Measurements from ENCODE around the gene NEK2. TPM values are rescaled to one million over a fixed set of nuclear protein-coding genes. Genes with fewer than 3 reads are reported as not detected.

Gene NEK2
- total RNA-seq, 1 donor from 2014 or later: 1.7 TPM

DNA sequence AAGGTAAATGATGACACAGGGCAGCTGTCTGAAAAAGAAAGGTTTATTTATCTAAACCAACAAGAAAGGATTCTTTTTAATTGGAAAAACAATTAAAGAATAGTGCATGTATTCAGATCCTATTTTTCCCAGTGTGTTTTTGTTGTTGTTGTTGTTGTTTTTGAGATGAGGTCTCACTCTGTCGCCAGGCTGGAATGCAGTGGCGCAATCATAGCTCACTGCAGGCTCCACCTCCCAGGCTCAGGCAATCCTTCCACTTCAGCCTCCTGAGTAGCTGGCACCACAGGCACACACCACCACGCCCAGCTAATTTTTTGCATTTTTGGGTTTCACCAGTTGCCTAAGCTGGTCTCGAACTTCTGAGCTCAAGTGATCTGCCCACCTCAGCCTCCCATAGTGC, 22.1 kb downstream of the NEK2 start:
- H3K9me3 ChIP-seq: no peaks in the 10 kb centered on the region
- DNase-seq (ENCODE audit: extremely low spot score in 2 of 2): no peak
- H3K36me3 ChIP-seq: no peaks in the 10 kb centered on the region
- TF ChIP-seq POLR2A (IDR thresholded peaks at IDR 0.05): no peak
- TF ChIP-seq, protein P1, sequence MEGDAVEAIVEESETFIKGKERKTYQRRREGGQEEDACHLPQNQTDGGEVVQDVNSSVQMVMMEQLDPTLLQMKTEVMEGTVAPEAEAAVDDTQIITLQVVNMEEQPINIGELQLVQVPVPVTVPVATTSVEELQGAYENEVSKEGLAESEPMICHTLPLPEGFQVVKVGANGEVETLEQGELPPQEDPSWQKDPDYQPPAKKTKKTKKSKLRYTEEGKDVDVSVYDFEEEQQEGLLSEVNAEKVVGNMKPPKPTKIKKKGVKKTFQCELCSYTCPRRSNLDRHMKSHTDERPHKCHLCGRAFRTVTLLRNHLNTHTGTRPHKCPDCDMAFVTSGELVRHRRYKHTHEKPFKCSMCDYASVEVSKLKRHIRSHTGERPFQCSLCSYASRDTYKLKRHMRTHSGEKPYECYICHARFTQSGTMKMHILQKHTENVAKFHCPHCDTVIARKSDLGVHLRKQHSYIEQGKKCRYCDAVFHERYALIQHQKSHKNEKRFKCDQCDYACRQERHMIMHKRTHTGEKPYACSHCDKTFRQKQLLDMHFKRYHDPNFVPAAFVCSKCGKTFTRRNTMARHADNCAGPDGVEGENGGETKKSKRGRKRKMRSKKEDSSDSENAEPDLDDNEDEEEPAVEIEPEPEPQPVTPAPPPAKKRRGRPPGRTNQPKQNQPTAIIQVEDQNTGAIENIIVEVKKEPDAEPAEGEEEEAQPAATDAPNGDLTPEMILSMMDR (IDR thresholded peaks at IDR 0.05): no peak
- no peak for TF ChIP-seq POLR2AphosphoS5 (IDR thresholded peaks at IDR 0.05; ENCODE audit: insufficient read depth in 1 of 2, low read depth in 1 of 2)
- no peak overlapping the region for H3K27ac ChIP-seq
- intact Hi-C loops (cut with DNase I): loop anchor here (5.0 to 10.0 kb wide), 2 partner anchors 76 to 138 kb away; partner anchors contain the start of gene SLC30A1
- peaks cover 7% of the 10 kb centered on the region for H3K4me1 ChIP-seq
- H3K27me3 ChIP-seq: no peaks in the 10 kb centered on the region
- H3K4me3 ChIP-seq: no peak overlapping the region

DNA sequence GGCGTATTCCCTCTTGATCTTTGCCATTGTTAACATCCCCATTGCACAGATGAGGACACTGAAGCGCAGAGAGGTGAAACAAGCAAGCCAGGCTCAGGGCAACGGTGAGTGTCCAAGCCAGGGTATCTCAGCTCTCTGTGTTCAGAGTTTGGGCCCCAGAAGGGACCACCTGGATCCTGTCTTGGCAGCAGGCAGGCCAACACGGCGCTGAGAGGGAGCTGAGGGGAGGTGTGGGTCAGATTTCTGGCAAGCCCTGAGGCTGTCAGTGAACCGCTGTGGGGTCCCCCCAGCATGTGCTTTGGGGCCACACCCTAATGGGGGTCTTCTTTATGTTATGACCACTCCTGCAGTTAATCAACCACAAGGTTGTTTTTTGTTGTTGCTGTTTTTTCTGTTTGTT, 23.1 kb downstream of the NEK2 start:
- Histone ChIP-seq H3K36me3 (no peaks in the 10 kb centered on the region), H3K4me1 (peaks cover 7% of the 10 kb centered on the region), H3K27ac (no peak overlapping the region), H3K27me3 (no peaks in the 10 kb centered on the region), H3K4me3 (no peak overlapping the region), H3K9me3 (no peaks in the 10 kb centered on the region)
- no peak for DNase-seq (ENCODE audit: extremely low spot score in 2 of 2)
- no peak for TF ChIP-seq POLR2AphosphoS5 (IDR thresholded peaks at IDR 0.05; ENCODE audit: insufficient read depth in 1 of 2, low read depth in 1 of 2)
- TF ChIP-seq, protein P1 (IDR thresholded peaks at IDR 0.05): no peak
- no peak for TF ChIP-seq POLR2A (IDR thresholded peaks at IDR 0.05)
- intact Hi-C loops (cut with DNase I): loop anchor here (5.0 to 10.0 kb wide), 2 partner anchors 75 to 138 kb away; partner anchors contain the start of gene SLC30A1

DNA sequence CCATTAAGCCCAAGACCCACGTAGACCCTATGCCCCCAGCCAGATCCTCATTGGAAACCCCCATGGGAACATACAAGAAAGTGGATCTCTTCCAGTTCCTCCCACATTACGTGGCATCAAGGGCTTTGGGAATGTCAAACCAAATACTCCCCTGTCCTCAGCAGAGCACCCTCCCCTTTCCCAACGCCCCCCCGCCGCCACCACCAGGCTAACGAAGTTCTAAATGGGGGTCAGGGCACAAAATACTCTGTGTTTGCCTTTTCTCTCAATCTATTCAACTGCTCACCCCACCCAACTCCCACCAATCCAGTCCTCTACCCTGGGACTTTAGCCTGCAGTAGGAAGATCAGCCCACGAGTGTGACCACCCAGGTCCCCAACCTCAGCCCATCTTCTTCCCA, 24.5 kb downstream of the NEK2 start:
- intact Hi-C loops (cut with DNase I): loop anchor here (5.0 to 10.0 kb wide), 2 partner anchors 74 to 136 kb away; partner anchors contain the start of gene SLC30A1
- no peaks in the 10 kb centered on the region for H3K36me3 ChIP-seq
- H3K27me3 ChIP-seq: no peaks in the 10 kb centered on the region
- H3K9me3 ChIP-seq: no peaks in the 10 kb centered on the region
- H3K4me3 ChIP-seq: no peak overlapping the region
- peaks cover 7% of the 10 kb centered on the region for H3K4me1 ChIP-seq
- TF ChIP-seq, protein P1 (IDR thresholded peaks at IDR 0.05): no peak
- TF ChIP-seq POLR2AphosphoS5 (IDR thresholded peaks at IDR 0.05; ENCODE audit: insufficient read depth in 1 of 2, low read depth in 1 of 2): no peak
- TF ChIP-seq POLR2A (IDR thresholded peaks at IDR 0.05): no peak
- DNase-seq (ENCODE audit: extremely low spot score in 2 of 2): no peak
- no peak overlapping the region for H3K27ac ChIP-seq

DNA sequence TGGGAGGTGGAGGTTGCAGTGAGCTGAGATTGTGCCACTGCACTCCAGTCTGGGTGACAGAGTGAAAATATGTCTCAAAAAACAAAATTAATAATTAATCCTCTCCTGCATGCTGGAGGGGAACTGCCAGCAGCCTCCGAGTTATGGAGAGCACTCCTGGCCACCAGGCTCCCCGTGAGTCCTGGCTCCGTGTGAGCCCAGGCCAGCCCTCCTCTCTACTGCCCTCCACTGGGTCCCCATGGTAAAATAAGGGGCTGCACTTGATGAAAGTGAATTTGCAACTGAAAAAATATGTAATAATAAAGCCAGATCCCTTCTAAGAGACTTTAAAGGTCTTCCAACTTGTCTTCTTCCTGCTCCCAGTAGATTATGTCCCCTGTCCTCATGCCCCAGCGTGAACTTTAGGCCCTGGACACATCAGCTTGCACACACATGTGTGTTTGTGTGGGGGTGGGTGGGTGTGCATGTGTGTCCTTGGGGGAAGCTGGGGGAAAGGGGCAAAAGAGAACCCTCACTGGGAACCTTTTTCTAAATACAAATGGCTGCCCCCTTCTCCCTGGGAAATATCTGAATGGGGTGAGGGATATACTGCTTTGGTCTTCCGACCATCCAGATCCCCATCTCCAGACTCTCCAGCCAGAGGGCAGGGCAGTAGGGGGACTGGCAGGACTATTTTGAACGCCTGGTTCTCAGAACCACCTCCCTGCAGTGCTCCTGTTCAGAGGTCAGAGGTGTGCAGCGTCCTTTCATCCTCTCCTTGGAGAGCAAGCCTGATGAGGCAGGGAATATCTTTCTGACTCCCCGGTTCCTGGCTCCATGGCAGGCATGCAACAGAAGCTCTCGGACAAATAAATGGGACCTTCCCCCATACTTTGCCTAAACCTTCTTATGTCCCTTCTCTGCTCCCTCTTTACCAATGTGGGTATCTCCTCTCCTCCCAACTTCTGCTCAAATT, 26.2 kb downstream of the NEK2 start:
- no peak for DNase-seq (ENCODE audit: extremely low spot score in 2 of 2)
- intact Hi-C loops (cut with DNase I): no loop called here
- no peaks in the 10 kb centered on the region for H3K4me1 ChIP-seq
- H3K36me3 ChIP-seq: no peaks in the 10 kb centered on the region
- H3K4me3 ChIP-seq: no peak overlapping the region
- no peak overlapping the region for H3K27ac ChIP-seq
- H3K9me3 ChIP-seq: no peaks in the 10 kb centered on the region
- TF ChIP-seq POLR2A (IDR thresholded peaks at IDR 0.05) (no peak), POLR2AphosphoS5 (IDR thresholded peaks at IDR 0.05; ENCODE audit: insufficient read depth in 1 of 2, low read depth in 1 of 2) (no peak)
- TF ChIP-seq, protein P1 (IDR thresholded peaks at IDR 0.05): peak in 1 of 3 experiments; percentile 26
- no peaks in the 10 kb centered on the region for H3K27me3 ChIP-seq

DNA sequence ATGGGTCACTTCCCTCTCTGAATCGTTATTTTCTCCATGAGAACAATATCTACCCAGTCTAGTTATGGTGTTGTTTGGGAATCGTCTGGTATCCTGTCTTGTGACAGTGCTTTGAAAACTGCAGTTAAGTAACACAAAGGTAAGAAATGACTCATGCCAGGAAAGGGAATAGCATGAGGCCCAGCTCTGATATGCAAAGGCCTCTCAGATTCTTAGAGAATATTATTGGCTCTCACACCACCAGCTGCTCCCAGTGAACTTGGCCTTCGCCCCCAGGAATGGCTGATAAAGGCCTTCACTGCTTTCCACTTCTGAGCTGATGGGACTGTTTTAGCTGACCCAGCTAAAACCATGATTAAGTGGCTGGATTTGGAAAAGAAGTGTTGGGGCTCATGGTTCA, 27.1 kb downstream of the NEK2 start:
- intact Hi-C loops (cut with DNase I): no loop called here
- TF ChIP-seq, protein P1 (IDR thresholded peaks at IDR 0.05): no peak
- peak in 1 of 2 donors; percentile 82 for TF ChIP-seq POLR2AphosphoS5 (IDR thresholded peaks at IDR 0.05; ENCODE audit: insufficient read depth in 1 of 2, low read depth in 1 of 2)
- no peak for TF ChIP-seq POLR2A (IDR thresholded peaks at IDR 0.05)
- Histone ChIP-seq H3K9me3 (no peaks in the 10 kb centered on the region), H3K27me3 (no peaks in the 10 kb centered on the region), H3K27ac (no peak overlapping the region), H3K4me1 (peaks cover 8% of the 10 kb centered on the region), H3K36me3 (no peaks in the 10 kb centered on the region), H3K4me3 (no peak overlapping the region)
- peak in 1 of 2 donors; percentile 74 for DNase-seq (ENCODE audit: extremely low spot score in 2 of 2)
